Neural progenitor cell (in vitro differentiated cells): ENCODE data around the gene KRT2. TPM values are rescaled to one million over a fixed set of nuclear protein-coding genes. Genes with fewer than 3 reads are reported as not detected.

Experiments
- DNase-seq: peaks from one replicate; pipeline ENCODE4 v3.0.0-alpha.2; 2016; ENCODE audit warnings: low spot score
- H2AFZ ChIP-seq: fragments of 200-600 bp; sonication (generic); replicated peaks from 2 replicates; pipeline ENCODE4 v1.6.1; 2016; ENCODE audit warnings: antibody characterized with exemption
- H3F3A ChIP-seq: fragments of 200-600 bp; sonication (generic); 2 replicates; pipeline ENCODE4 v1.6.1; 2016; ENCODE audit warnings: antibody characterized with exemption, low read depth
- H3K27ac ChIP-seq: fragments of 200-600 bp; sonication (generic); 2 replicates; pipeline ENCODE4 v1.5.1; 2016; ENCODE audit warnings: mild to moderate bottlenecking
- H3K27me3 ChIP-seq: fragments of 200-600 bp; sonication (generic); 2 replicates; pipeline ENCODE4 v1.6.1; 2016; ENCODE audit warnings: mild to moderate bottlenecking, moderate library complexity
- H3K36me3 ChIP-seq: fragments of 200-600 bp; sonication (generic); 2 replicates; pipeline ENCODE4 v1.5.1; 2016
- H3K4me1 ChIP-seq: fragments of 200-600 bp; sonication (generic); 2 replicates; pipeline ENCODE4 v1.6.1; 2016; ENCODE audit warnings: mixed run types
- H3K4me2 ChIP-seq: fragments of 200-600 bp; sonication (generic); 2 replicates; pipeline ENCODE4 v1.6.1; 2016
- H3K4me3 ChIP-seq: fragments of 200-600 bp; sonication (generic); 2 replicates; pipeline ENCODE4 v1.5.1; 2016
- H3K79me2 ChIP-seq: fragments of 200-600 bp; sonication (generic); 2 replicates; pipeline ENCODE4 v1.6.1; 2016; ENCODE audit warnings: low read depth
- H3K9ac ChIP-seq: fragments of 200-600 bp; sonication (generic); 2 replicates; pipeline ENCODE4 v1.6.1; 2016
- H3K9me3 ChIP-seq: fragments of 200-600 bp; sonication (generic); 2 replicates; pipeline ENCODE4 v1.5.1; 2016; ENCODE audit warnings: low read depth
- H4K20me1 ChIP-seq: fragments of 200-600 bp; sonication (generic); 2 replicates; pipeline ENCODE4 v1.6.1; 2016; ENCODE audit warnings: low read depth
- H3K27ac Mint-ChIP-seq: 3 replicates; pipeline ENCODE4 v1.8.0; 2021; ENCODE audit warnings: mixed read lengths
- H3K27me3 Mint-ChIP-seq: 2 replicates; pipeline ENCODE4 v1.8.0; 2022; ENCODE audit warnings: low read depth, mild to moderate bottlenecking, inconsistent platforms, moderate library complexity, mixed read lengths; ENCODE audit not compliant: insufficient read depth
- H3K36me3 Mint-ChIP-seq: 3 replicates; pipeline ENCODE4 v1.8.0; 2021; ENCODE audit warnings: mixed read lengths
- H3K4me1 Mint-ChIP-seq: 3 replicates; pipeline ENCODE4 v1.8.0; 2021; ENCODE audit warnings: mixed read lengths
- H3K4me3 Mint-ChIP-seq: 3 replicates; pipeline ENCODE4 v1.8.0; 2021; ENCODE audit warnings: mild to moderate bottlenecking, moderate library complexity, mixed read lengths
- H3K9me3 Mint-ChIP-seq: 3 replicates; pipeline ENCODE4 v1.8.0; 2020; ENCODE audit warnings: mixed read lengths
- EZH2 ChIP-seq: fragments of 200-600 bp; sonication (generic); IDR thresholded peaks from 2 replicates; pipeline ENCODE4 v1.6.1; 2017; ENCODE audit warnings: antibody characterized with exemption, mild to moderate bottlenecking, moderate library complexity
- EZH2phosphoT487 ChIP-seq: fragments of 200-600 bp; sonication (generic); IDR thresholded peaks from 2 replicates; pipeline ENCODE4 v1.6.1; 2017; ENCODE audit warnings: antibody characterized with exemption
- total RNA-seq: library from RNA; depleted of rRNA; stranded (reverse); fragments of >200 nt; gene quantifications from 2 replicates; pipeline ENCODE4 v1.2.3, GENCODE V29; 2015; ENCODE audit warnings: low replicate concordance
- TF ChIP-seq, protein P1 (sequence below): fragments of 200-600 bp; sonication (generic); IDR thresholded peaks from 2 replicates; pipeline ENCODE4 v1.5.1; 2017; ENCODE audit warnings: antibody characterized with exemption, mild to moderate bottlenecking

The KRT2 gene
- total RNA-seq, 1 donor from 2014 or later, result not detected

DNA sequence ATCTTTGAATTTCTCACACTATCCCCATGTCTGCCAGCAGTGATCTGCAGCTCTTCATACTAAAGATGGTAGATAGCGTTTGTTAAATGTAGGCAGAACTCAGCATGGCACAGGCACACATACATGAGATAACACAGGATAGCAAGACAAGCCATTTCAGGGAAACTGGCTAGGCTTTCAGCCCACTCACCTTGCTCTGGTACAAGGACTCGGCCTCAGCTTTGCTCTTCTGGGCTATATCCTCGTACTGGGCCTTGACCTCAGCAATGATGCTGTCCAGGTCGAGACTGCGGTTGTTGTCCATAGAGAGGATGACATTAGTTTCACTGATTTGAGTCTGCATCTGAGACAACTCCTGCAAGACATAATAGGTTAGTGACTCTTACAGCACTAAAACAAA, 25.1 kb upstream of the KRT2 start:
- H3K36me3 Mint-ChIP-seq, result no peaks in the 10 kb centered on the region
- Histone ChIP-seq H3K79me2 (no peaks in the 10 kb centered on the region), H3F3A (no peaks in the 10 kb centered on the region), H3K4me3 (no peak overlapping the region), H3K4me2 (no peak overlapping the region), H3K27me3 (peaks cover 40% of the 10 kb centered on the region), H4K20me1 (no peaks in the 10 kb centered on the region), H3K9me3 (no peaks in the 10 kb centered on the region), H3K27ac (no peak overlapping the region), H3K9ac (no peak overlapping the region), H3K36me3 (no peaks in the 10 kb centered on the region), H2AFZ (no peak overlapping the region), H3K4me1 (no peaks in the 10 kb centered on the region)
- H3K4me1 Mint-ChIP-seq, result no peaks in the 10 kb centered on the region
- TF ChIP-seq EZH2, result no peak
- TF ChIP-seq, protein P1, sequence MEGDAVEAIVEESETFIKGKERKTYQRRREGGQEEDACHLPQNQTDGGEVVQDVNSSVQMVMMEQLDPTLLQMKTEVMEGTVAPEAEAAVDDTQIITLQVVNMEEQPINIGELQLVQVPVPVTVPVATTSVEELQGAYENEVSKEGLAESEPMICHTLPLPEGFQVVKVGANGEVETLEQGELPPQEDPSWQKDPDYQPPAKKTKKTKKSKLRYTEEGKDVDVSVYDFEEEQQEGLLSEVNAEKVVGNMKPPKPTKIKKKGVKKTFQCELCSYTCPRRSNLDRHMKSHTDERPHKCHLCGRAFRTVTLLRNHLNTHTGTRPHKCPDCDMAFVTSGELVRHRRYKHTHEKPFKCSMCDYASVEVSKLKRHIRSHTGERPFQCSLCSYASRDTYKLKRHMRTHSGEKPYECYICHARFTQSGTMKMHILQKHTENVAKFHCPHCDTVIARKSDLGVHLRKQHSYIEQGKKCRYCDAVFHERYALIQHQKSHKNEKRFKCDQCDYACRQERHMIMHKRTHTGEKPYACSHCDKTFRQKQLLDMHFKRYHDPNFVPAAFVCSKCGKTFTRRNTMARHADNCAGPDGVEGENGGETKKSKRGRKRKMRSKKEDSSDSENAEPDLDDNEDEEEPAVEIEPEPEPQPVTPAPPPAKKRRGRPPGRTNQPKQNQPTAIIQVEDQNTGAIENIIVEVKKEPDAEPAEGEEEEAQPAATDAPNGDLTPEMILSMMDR, result no peak
- TF ChIP-seq EZH2phosphoT487, result no peak
- peaks cover 8% of the 10 kb centered on the region for H3K27me3 Mint-ChIP-seq
- DNase-seq, result no peak
- H3K4me3 Mint-ChIP-seq, result no peak overlapping the region
- H3K27ac Mint-ChIP-seq, result no peak overlapping the region
- no peaks in the 10 kb centered on the region for H3K9me3 Mint-ChIP-seq

DNA sequence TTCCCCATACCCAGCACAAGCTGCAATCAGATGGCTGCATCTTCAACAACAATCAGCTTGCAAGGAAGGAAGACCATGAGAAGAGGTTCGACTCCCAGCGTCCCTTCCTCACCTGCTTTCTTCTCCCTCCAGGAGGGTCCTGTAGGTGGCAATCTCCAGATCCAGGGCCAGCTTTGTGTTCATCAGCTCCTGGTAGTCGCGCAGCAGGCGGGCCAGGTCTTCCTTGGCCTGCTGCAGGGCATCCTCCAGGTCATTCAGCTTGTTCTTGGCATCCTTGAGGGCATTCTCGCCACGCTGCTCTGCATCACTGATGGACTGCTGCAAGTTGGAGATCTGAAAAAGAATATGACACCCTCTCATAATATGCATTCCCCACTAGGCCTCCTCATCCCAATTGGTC, 24.2 kb upstream of the KRT2 start:
- Mint-ChIP-seq H3K27me3 (peaks cover 8% of the 10 kb centered on the region), H3K36me3 (no peaks in the 10 kb centered on the region), H3K27ac (no peak overlapping the region), H3K9me3 (no peaks in the 10 kb centered on the region), H3K4me3 (no peak overlapping the region), H3K4me1 (no peaks in the 10 kb centered on the region)
- peaks cover 40% of the 10 kb centered on the region for H3K27me3 ChIP-seq
- H3K9ac ChIP-seq, result no peak overlapping the region
- H3K9me3 ChIP-seq, result no peaks in the 10 kb centered on the region
- no peaks in the 10 kb centered on the region for H4K20me1 ChIP-seq
- no peak overlapping the region for H2AFZ ChIP-seq
- no peak overlapping the region for H3K4me3 ChIP-seq
- H3K4me1 ChIP-seq, result no peaks in the 10 kb centered on the region
- H3K36me3 ChIP-seq, result no peaks in the 10 kb centered on the region
- H3K27ac ChIP-seq, result no peak overlapping the region
- no peaks in the 10 kb centered on the region for H3K79me2 ChIP-seq
- no peak for TF ChIP-seq EZH2phosphoT487
- TF ChIP-seq EZH2, result no peak
- TF ChIP-seq, protein P1, result no peak
- no peaks in the 10 kb centered on the region for H3F3A ChIP-seq
- DNase-seq, result no peak
- H3K4me2 ChIP-seq, result no peak overlapping the region

DNA sequence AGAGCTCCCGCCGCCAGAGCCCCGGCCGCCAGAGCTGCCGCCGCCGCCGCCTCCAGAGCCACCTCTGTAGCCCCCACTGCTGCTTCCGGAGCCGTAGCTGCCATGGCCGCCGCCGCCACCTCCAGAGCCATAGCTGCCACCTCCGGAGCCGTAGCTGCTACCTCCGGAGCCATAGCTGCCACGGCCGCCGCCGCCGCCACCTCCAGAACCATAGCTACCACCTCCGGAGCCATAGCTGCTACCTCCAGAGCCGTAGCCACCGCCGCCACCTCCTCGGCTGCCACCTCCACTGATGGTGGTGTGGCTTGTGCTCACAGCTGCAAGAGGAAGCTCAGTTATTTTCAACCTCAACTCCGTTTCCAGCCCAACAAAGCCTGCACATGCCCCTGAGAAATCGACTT, 23.3 kb upstream of the KRT2 start:
- H3K4me1 Mint-ChIP-seq, result no peaks in the 10 kb centered on the region
- no peak overlapping the region for H3K4me3 Mint-ChIP-seq
- Histone ChIP-seq H3K4me1 (no peaks in the 10 kb centered on the region), H3K79me2 (no peaks in the 10 kb centered on the region), H3F3A (no peaks in the 10 kb centered on the region), H3K4me2 (no peak overlapping the region), H4K20me1 (no peaks in the 10 kb centered on the region), H3K9me3 (no peaks in the 10 kb centered on the region), H3K36me3 (no peaks in the 10 kb centered on the region), H3K4me3 (no peak overlapping the region), H3K9ac (no peak overlapping the region), H3K27ac (no peak overlapping the region), H2AFZ (no peak overlapping the region), H3K27me3 (peaks cover 32% of the 10 kb centered on the region)
- H3K27me3 Mint-ChIP-seq, result peaks cover 3% of the 10 kb centered on the region
- TF ChIP-seq EZH2phosphoT487 (no peak), EZH2 (no peak)
- TF ChIP-seq, protein P1, result no peak
- no peak overlapping the region for H3K27ac Mint-ChIP-seq
- H3K36me3 Mint-ChIP-seq, result no peaks in the 10 kb centered on the region
- no peaks in the 10 kb centered on the region for H3K9me3 Mint-ChIP-seq
- no peak for DNase-seq

DNA sequence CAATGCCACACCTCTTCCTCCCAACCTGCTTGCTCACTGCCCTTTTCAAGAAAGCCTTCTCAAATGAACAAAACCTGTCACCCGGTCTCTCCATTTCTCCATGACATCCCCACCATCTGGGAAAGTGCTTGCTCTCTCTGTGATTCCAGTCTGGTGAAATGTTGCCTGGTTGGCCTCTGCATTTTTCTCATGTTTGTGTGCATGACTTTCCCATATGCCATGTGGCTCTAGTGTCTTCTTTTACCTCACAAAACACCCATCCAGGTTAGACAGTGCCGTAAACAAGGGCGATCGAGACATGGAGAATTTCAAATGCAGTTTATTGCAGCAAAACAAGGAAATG, 22.4 kb upstream of the KRT2 start:
- Histone ChIP-seq H2AFZ (no peak overlapping the region), H4K20me1 (no peaks in the 10 kb centered on the region), H3K4me3 (no peak overlapping the region), H3K9ac (no peak overlapping the region), H3K9me3 (no peaks in the 10 kb centered on the region), H3F3A (no peaks in the 10 kb centered on the region), H3K4me1 (no peaks in the 10 kb centered on the region), H3K36me3 (no peaks in the 10 kb centered on the region), H3K27me3 (peaks cover 25% of the 10 kb centered on the region), H3K27ac (no peak overlapping the region), H3K79me2 (no peaks in the 10 kb centered on the region), H3K4me2 (no peak overlapping the region)
- Mint-ChIP-seq H3K4me1 (no peaks in the 10 kb centered on the region), H3K27me3 (peaks cover 4% of the 10 kb centered on the region), H3K4me3 (no peak overlapping the region), H3K9me3 (no peaks in the 10 kb centered on the region), H3K36me3 (no peaks in the 10 kb centered on the region), H3K27ac (no peak overlapping the region)
- DNase-seq, result no peak
- TF ChIP-seq EZH2phosphoT487 (no peak), EZH2 (no peak)
- TF ChIP-seq, protein P1, result no peak
